ENCODE data around the gene SETD3.

DNA sequence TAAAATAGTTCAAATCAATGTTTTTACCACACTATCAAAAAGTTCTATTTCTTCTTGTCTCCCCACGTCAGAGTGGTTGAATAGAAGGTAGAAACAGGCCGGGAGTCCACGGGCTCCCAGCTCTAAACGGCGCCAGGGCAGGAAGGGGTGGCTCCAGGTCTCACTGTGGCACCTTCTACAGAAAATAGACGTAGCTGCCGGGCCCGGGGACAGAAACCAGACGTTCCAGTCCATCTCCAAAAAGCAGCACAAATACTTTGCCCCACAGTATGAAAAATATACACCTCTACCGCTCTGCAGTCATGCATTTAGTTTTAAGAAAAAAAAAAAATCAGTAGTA lies 31.4 kb upstream of the SETD3 start:
- no peak for TF ChIP-seq MEF2A (IDR thresholded peaks at IDR 0.05; ENCODE audit: insufficient read depth, low read depth, low read length)
- no peak for TF ChIP-seq CTCF (IDR thresholded peaks at IDR 0.05 in 2 of 3, conservative IDR thresholded peaks at IDR 0.05 in 1 of 3; ENCODE audit: control insufficient read depth in 2 of 3, extremely low read depth in 1 of 3, insufficient read depth in 1 of 3, low read depth in 3 of 3, low read length in 3 of 3)
- TF ChIP-seq CREB1 (IDR thresholded peaks at IDR 0.05; ENCODE audit: low read depth) = no peak
- no peak for TF ChIP-seq ZBTB40 (IDR thresholded peaks at IDR 0.05; ENCODE audit: borderline replicate concordance)
- no peak for TF ChIP-seq RBBP5 (conservative IDR thresholded peaks at IDR 0.05)
- TF ChIP-seq EP300 (IDR thresholded peaks at IDR 0.05; ENCODE audit: borderline replicate concordance in 1 of 2, control insufficient read depth in 1 of 2, low read depth in 2 of 2, low read length in 2 of 2) = no peak
- TF ChIP-seq NR2C1 (IDR thresholded peaks at IDR 0.05) = no peak
- no peak for TF ChIP-seq IRF4 (IDR thresholded peaks at IDR 0.05; ENCODE audit: low read depth, low read length)
- no peak for TF ChIP-seq ETV6 (conservative IDR thresholded peaks at IDR 0.05 in 1 of 2, IDR thresholded peaks at IDR 0.05 in 1 of 2; ENCODE audit: borderline replicate concordance in 1 of 2, low read depth in 1 of 2)
- no peak for TF ChIP-seq CHD2 (IDR thresholded peaks at IDR 0.05; ENCODE audit: borderline replicate concordance, low read depth, low read length)

Measured in GM12878 (cell line).